K562 treated with DMSO at 1 percent for 12 hours (cell line): Measurements from ENCODE around the gene HLA-DPA1. TPM values are rescaled to one million over a fixed set of nuclear protein-coding genes. Genes with fewer than 3 reads are reported as not detected.

ENCODE experiments used
- total RNA-seq: library from RNA; unstranded; fragments of 300-600 nt; gene quantifications from 2 replicates; pipeline ENCODE4 v1.2.3, GENCODE V29; 2022; ENCODE audit not compliant: insufficient read depth

The HLA-DPA1 gene
- not detected in 2 replicates for total RNA-seq

DNA sequence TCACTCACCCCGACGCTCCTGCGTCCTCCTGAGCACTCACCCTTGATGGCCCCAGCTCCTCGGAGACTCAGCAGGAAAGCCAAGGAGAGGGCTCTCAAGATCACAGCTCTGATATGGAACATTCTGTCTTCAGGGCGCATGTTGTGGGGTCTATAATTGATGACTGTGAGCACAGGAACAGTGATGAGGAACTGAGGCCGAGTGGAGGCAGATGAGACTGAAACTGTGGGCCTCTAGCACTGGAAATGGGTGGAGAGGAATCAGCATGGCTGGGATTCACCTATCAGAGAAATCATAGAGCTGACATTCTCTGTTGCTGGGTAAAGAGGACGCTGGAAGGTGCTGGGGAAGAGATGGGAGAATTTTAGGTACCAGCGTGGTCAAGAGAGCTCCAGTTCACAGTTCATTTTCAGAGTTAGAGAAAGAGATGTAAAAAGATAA, at the start of gene HLA-DPA1:
TSS of gene HLA-DPA1 (minus strand) at position 219 of the 441 bp plus-strand sequence.

DNA sequence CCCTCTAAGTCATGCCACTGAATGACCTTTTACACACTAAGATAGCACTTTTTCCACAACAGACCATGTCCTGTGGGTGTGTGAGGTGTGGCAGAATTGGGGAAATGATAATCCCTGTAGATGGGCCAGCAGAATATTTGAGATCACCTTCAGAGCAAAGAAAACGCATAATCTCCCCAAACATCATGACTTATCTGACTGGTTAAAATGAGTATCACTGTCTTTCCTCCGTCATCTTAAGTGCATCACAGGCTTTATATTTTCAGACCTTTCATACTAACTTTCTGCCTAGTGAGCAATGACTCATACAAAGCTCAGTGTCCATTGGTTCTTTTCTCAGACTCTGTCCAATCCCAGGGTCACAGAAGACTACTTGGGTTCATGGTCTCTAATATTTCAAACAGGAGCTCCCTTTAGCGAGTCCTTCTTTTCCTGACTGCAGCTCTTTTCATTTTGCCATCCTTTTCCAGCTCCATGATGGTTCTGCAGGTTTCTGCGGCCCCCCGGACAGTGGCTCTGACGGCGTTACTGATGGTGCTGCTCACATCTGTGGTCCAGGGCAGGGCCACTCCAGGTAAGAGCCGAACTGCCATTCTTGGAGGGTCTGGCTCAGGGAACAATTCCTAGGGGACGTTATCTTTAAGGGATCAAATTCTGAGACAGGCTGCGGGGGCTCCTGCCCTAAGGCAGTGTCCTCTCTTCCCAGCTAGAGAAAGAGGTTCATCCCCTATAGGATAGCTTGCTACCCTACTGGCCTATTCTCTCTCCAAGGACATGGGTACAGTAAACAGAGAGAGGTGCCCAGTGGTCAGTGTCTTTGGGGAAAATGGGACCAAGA, 2.3 kb upstream of the HLA-DPA1 start, which contains the start of gene HLA-DPB1:
TSS of gene HLA-DPB1 (plus strand) at position 423 of the 838 bp plus-strand sequence. CDS start at position 475, 52 bp downstream.

Other genes starting within 250 kb of the HLA-DPA1 start
- 23.1 and 30.2 TPM in 2 replicates for gene TAP2, start 234.9 kb downstream of the HLA-DPA1 start, total RNA-seq
- 20.9 and 27.9 TPM in 2 replicates for gene PSMB8, start 229.6 kb downstream of the HLA-DPA1 start, total RNA-seq
- 16.2 and 24.6 TPM in 2 replicates for gene TAP1, start 219.9 kb downstream of the HLA-DPA1 start, total RNA-seq
- 46.8 and 54.1 TPM in 2 replicates for gene PSMB9, start 219.5 kb downstream of the HLA-DPA1 start, total RNA-seq
- gene HLA-DMB, start 132.6 kb downstream of the HLA-DPA1 start, total RNA-seq, result not detected in 2 replicates
- gene HLA-DMA, start 120.6 kb downstream of the HLA-DPA1 start, total RNA-seq, result not detected in 2 replicates
- gene BRD2, start 105.1 kb downstream of the HLA-DPA1 start, total RNA-seq, result 98.6 and 283 TPM in 2 replicates
- gene HLA-DOA, start 64.1 kb downstream of the HLA-DPA1 start, total RNA-seq, result not detected in 2 replicates
- not detected in 2 replicates for gene HLA-DPB1, start 2.3 kb upstream of the HLA-DPA1 start, total RNA-seq
- 0.58 and 0.83 TPM in 2 replicates for gene COL11A2, start 118.8 kb upstream of the HLA-DPA1 start, total RNA-seq
- gene RXRB, start 127.0 kb upstream of the HLA-DPA1 start, total RNA-seq, result 28.9 and 37.5 TPM in 2 replicates
- gene SLC39A7, start 127.2 kb upstream of the HLA-DPA1 start, total RNA-seq, result 115 and 152 TPM in 2 replicates
- 16.8 TPM in 2 replicates for gene HSD17B8, start 131.0 kb upstream of the HLA-DPA1 start, total RNA-seq
- 49.0 and 55.3 TPM in 2 replicates for gene RING1, start 134.9 kb upstream of the HLA-DPA1 start, total RNA-seq
- 24.9 and 42.0 TPM in 2 replicates for gene VPS52, start 198.2 kb upstream of the HLA-DPA1 start, total RNA-seq
- gene RPS18, start 198.4 kb upstream of the HLA-DPA1 start, total RNA-seq, result 11,156 and 15,789 TPM in 2 replicates
- gene B3GALT4, start 203.5 kb upstream of the HLA-DPA1 start, total RNA-seq, result 3.2 and 4.5 TPM in 2 replicates
- 48.0 and 55.6 TPM in 2 replicates for gene WDR46, start 215.6 kb upstream of the HLA-DPA1 start, total RNA-seq
- 137 and 173 TPM in 2 replicates for gene PFDN6, start 216.0 kb upstream of the HLA-DPA1 start, total RNA-seq
- gene RGL2, start 225.3 kb upstream of the HLA-DPA1 start, total RNA-seq, result 19.0 and 32.5 TPM in 2 replicates
- 52.5 and 171 TPM in 2 replicates for gene TAPBP, start 240.4 kb upstream of the HLA-DPA1 start, total RNA-seq
- 10.6 and 12.5 TPM in 2 replicates for gene ZBTB22, start 244.1 kb upstream of the HLA-DPA1 start, total RNA-seq
- 44.7 and 61.3 TPM in 2 replicates for gene DAXX, start 249.3 kb upstream of the HLA-DPA1 start, total RNA-seq